AG04449 (cell line): Measurements from ENCODE around the gene NR4A2.
"Not testable (repeated sequence)": the region's sequence is repeated elsewhere in the genome, so short reads cannot be mapped to it uniquely, and the experiment has no call there.

Experiments used
- CTCF ChIA-PET: fragments of 350-600 bp; formaldehyde crosslinking; extraction: SDS; loops from one replicate; lab custom pipeline; 2021; ENCODE audit warnings: antibody characterized with exemption; lab: Yijun Ruan, JAX
- POLR2A ChIA-PET: fragments of 400-600, 350-600 bp; formaldehyde crosslinking; extraction: SDS; loops from one replicate; lab custom pipeline; 2020; ENCODE audit warnings: antibody characterized with exemption, inconsistent platforms; lab: Yijun Ruan, JAX
- DNase-seq: peaks from one replicate; pipeline ENCODE4 v3.0.0-alpha.2; 2010; ENCODE audit warnings: low read depth, low spot score
- H3K4me3 ChIP-seq: 2 replicates; pipeline ENCODE4 v1.5.1; 2011; ENCODE audit warnings: low read depth, mild to moderate bottlenecking, control low read depth, low read length
- TF ChIP-seq, protein P1 (sequence below): IDR thresholded peaks from one replicate; pipeline ENCODE4 v1.5.1; 2011; ENCODE audit warnings: mild to moderate bottlenecking, moderate library complexity, low read length, control low read depth, inconsistent platforms; ENCODE audit not compliant: insufficient read depth; ENCODE audit errors: missing control alignments

The NR4A2 gene

DNA sequence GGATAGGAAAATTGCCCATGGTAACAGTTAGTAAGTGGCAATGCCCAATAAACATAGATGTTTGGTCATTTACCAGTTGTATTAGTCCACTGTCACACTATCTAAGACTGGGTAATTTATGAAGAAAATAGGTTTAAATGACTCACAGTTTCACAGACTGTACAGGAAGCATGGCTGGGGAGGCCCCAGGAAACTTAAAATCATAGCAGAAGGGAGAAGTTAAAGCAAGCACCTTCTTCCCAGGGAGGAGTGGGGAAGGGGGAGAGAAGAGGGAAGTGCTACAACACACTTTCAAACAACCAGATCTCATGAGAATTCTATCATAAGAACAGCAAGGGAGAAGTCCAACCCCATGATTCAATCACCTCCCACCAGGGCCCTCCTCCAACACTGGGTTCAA, 23.4 kb downstream of the NR4A2 start:
- DNase-seq: no peak
- CTCF ChIA-PET: no interaction called here
- TF ChIP-seq, protein P1, sequence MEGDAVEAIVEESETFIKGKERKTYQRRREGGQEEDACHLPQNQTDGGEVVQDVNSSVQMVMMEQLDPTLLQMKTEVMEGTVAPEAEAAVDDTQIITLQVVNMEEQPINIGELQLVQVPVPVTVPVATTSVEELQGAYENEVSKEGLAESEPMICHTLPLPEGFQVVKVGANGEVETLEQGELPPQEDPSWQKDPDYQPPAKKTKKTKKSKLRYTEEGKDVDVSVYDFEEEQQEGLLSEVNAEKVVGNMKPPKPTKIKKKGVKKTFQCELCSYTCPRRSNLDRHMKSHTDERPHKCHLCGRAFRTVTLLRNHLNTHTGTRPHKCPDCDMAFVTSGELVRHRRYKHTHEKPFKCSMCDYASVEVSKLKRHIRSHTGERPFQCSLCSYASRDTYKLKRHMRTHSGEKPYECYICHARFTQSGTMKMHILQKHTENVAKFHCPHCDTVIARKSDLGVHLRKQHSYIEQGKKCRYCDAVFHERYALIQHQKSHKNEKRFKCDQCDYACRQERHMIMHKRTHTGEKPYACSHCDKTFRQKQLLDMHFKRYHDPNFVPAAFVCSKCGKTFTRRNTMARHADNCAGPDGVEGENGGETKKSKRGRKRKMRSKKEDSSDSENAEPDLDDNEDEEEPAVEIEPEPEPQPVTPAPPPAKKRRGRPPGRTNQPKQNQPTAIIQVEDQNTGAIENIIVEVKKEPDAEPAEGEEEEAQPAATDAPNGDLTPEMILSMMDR: no peak
- H3K4me3 ChIP-seq: no peak overlapping the region
- POLR2A ChIA-PET: no interaction called here

DNA sequence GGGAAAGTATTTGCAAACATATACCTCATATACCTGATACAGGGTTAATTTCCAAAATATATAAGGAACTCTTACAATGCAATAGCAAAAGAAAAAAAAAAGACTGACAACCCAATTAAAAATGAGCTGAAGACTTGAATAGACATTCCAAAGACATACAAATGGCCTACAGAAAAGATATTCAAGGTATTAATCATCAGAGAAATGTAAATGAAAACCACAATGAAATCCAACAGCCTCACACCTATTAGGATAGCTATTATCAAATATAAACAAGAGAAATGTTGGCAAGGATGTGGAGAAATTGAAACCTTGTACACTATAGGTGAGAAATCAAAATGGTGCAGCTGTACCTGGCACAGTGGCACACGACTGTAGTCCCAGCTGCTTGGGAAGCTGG, 25.7 kb downstream of the NR4A2 start:
- DNase-seq: no peak
- TF ChIP-seq, protein P1: no peak
- POLR2A ChIA-PET: no interaction called here
- no peak overlapping the region for H3K4me3 ChIP-seq
- CTCF ChIA-PET: no interaction called here

DNA sequence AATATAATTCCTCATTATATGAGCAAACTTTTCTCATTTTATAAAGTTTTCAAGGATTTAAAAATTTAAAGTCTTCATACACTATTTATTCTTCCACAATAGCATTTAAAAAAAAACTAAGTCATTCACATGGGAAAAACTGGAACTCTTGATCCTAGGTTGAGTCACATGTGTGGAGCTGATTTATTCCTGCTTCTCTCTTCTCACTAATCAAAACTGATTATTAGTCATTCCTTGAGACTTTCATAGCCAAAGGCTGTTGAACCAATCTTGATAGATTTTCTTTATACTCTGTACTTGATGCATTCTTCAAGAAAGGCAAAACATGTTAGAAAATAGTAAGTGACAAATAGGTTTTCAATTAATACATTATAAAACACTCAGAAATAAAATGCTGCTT, 27.4 kb downstream of the NR4A2 start:
- CTCF ChIA-PET: no interaction called here
- TF ChIP-seq, protein P1: no peak
- POLR2A ChIA-PET: no interaction called here
- no peak for DNase-seq
- H3K4me3 ChIP-seq: no peak overlapping the region

DNA sequence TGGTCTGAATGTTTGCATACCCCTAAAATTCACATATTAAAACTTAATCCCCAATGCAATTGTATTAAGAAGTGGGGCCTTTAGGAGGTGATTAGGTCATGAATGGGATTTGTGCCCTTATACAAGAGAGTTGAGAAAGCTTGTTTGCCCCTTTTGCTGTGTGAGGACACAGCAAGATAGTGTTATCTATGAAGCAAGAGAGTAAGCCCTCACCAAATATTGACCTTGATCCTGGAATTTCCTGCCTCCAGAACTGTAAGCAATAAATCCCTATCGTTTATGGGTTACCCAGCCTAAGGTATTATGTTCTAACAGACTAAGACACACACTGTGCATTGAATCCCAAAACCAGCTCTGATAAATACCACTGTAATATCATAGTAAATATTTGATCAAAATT, 32.2 kb downstream of the NR4A2 start:
- POLR2A ChIA-PET: no interaction called here

DNA sequence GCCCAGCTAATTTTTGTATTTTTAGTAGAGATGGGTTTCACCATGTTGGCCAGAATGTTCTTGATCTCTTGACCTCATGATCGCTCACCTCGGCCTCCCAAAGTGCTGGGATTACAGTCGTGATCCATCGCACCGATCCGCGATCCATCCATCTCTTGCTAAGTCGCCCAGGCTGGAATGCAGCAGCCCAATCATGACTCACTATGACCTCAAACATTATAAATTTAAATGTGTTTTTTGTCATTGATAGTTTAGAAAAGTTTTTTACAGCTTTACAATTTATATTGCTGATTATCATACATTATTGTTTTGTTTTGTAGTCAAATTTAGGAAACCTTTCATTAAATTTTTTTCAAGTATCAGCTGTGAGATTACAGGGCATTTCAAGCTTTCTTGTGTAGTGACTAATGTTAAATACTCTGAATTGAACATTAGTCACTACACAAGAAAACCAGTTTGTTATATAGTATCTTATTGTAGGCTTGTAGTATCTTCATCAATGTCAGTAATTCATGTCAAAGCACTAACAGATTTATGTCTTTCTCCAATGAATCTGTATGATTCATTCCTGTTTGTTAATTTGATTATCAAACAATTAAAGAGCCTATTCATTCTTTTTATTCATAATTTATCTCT, 37.5 kb downstream of the NR4A2 start:
- TF ChIP-seq, protein P1: no peak
- no peak for DNase-seq
- CTCF ChIA-PET: no interaction called here
- no peak overlapping the region for H3K4me3 ChIP-seq
- POLR2A ChIA-PET: no interaction called here

More for the DNA sequence above, 32.2 kb downstream of the NR4A2 start:
- CTCF ChIA-PET: no interaction called here
- TF ChIP-seq, protein P1: no peak
- H3K4me3 ChIP-seq: no peak overlapping the region
- no peak for DNase-seq

DNA sequence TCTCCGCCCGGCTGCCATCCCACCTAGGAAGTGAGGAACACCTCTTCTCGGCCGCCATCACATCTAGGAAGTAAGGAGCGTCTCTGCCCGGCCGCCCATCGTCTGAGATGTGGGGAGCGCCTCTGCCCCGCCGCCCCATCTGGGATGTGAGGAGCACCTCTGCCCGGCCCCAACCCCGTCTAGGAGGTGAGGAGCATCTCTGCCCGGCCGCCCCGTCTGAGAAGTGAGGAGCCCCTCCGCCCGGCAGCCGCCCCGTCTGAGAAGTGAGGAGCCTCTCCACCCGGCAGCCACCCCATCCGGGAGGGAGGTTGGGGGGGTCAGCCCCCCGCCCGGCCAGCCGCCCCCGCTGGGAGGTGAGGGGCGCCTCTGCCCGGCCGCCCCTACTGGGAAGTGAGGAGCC, 39.1 kb downstream of the NR4A2 start:
- POLR2A ChIA-PET, CTCF ChIA-PET, DNase-seq, H3K4me3 ChIP-seq: not testable (repeated sequence)
